GM21447 (cell line): ENCODE data around the gene HMX1.

Experiments used
- ATAC-seq: cut with Tn5 transposase; IDR thresholded peaks from one replicate; pipeline ENCODE4 v1.9.1; 2021; ENCODE audit not compliant: unreplicated experiment

HMX1 gene

DNA sequence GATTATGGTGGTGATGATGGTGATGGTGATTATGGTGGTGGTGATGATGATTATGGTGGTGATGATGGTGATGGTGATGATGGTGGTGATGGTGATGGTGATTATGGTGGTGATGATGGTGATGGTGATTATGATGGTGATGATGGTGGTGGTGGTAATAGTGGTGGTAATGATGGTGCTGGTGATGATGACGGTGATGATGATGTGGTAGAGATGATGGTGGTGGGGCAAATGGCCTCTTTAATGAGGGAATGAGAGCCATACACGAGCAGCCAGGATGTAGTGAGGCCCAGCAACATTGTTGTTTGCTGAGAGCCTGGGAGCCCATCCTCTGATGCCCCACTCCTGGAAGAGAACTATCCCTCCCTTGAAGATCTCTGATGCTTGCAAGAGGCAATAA is 29.0 kb downstream of the HMX1 start:
- ATAC-seq = no peak

DNA sequence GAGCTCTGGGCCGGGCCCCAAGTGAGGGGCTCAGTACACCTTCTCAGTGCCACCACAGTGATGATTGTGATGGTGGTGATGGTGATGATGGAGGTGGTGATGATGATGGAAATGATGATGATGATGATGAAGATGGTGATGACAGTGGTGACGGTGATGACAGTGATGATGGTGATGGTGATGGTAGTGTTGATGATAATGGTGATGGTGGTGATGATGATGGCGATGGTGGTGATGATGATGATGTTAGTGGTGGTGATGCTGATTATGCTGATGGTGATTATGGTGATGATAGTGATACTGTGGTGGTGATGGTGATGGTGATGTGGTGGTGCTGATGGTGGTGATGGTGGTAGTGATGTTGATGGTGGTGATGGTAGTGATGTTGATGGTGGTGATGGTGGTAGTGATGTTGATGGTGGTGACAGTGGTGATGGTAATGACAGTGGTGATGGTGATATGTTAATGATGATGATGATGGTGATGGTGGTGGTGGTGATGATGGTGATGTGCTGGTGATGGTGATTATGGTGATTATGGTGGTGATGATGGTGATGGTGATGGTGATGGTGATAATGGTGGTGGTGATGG is 29.9 kb downstream of the HMX1 start:
- ATAC-seq = no peak

- ATAC-seq = no peak
Observed at GRCh38 chr4:8840816-8841455, 30.7 kb downstream of the HMX1 start.

- no peak for ATAC-seq
Observed at GRCh38 chr4:8840006-8840793, 31.4 kb downstream of the HMX1 start.

DNA sequence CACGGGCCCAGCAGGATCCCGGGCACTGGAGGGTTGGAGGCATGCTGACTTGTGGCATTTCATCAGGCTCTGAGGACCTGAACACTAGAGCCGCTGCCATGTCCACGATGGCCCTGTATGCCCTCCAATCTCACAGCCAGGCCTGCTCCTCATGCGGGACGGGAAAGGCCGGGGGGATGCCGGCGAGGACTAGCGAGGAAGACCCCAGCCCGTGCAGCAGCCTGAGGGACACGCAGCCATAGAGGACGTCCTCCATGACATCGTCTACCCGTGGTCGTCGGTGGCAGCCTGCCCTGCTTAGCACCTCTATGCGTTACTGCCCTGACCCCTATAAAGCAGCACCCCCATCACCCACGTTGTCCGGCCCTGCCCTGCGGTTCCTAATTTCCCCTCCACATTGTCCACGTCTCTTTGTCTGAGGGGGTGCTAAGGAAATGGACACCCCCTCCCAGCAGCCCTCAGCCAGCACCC is 32.6 kb downstream of the HMX1 start:
- no peak for ATAC-seq

DNA sequence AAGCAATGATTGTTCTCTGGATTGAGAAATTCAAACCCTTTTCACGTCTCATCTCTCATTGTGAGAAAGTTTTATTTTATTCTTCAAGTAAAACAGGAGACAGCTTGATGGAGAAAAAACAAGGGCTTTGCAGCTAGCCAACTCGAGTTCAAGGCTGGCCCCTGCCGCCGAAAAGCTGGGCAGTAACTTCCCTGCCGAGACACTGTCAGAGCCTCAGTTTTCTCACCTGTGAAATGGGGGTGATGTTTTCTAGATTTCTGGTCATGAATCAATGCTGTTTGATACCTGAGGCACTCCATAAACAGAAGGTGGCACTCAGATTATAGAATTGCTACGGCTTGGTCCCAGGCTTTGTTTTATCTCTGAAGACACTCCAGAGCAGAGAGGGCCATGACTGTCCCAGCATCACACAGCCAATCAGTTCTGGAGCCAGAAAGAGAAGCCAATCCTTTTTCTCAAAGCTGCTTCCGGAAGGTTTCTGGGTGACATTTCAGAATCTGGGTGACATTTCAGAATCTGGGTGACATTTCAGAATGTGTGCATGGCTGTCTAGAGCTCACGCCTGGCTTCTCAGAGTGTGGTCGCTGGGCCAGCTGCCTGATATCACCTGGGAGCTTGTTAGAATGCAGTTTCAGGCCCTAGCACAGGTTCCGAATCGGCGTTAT is 33.2 kb downstream of the HMX1 start:
- no peak for ATAC-seq

DNA sequence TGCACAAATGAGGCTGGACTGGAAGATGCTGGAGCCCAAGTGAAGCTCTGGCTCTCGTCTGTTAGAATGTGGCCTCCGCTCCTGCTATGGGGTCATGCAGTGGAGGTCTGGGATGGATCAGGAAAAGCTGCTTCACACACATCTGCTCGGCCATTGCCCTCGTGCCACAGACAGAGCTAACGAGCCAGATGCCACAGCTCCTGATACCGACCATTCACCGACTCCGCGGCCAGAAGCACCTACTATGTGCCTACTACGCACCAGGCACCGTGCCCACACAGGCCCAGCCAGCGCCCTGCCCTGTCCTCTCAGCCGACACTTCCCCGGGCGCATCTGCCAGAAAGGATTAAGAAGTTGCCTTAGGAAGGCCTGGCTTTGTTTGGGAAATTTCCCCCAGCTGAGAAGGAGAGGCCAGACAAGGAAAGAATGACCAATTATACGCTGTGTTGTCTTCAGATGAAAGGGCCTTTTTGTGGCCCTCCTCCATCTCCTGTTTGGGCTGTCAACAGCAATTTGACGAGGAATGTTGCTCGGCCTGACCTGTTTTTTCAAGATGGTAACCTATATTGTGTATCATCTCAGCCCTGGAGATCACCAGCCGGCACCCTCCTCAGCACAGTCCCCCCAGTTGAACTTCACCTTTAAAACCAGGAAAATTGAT is 34.3 kb downstream of the HMX1 start:
- ATAC-seq = no peak

GRCh38 chr4:8836664-8837171 is 34.9 kb downstream of the HMX1 start:
- no peak for ATAC-seq

GRCh38 chr4:8835521-8836365 is 35.9 kb downstream of the HMX1 start:
- no peak for ATAC-seq

GRCh38 chr4:8834681-8835220 is 36.9 kb downstream of the HMX1 start:
- ATAC-seq = no peak

DNA sequence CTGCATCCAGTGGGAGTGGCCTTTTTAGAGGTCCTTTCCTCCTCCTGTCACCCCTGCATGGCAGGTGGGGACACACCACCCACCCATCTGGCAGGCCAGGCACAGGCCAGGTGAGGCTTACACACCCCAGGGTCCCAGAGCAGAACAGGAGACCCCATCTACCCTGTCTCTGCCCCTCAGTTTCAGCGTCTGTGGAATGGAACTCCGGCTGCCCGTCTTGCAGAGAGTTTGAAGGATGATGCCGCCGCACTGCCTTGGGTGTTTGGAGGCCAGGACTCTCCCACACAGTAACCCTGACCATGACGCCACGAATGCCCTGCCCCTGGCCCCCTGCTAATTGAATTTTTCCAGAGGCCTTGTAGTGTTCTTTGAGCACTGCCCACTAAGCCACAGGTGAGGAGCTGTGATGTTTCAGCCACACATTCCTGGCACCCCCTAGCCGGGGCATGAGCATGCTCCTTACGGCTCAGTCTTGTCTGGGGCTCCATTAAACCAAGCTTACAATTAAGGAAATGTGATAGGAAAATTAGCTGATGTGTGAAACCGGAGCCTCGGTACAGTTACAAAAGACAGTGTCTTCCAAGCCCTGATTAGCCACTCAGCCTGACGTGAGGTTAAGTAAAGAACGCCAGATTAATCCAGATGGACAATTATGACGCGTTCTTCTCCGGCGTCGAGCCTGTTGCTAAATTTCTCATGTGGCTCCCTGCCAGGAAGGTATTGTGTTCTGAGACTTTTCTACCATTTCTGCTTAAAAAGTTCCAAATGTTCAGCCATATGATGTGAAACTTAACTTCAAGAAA is 39.3 kb downstream of the HMX1 start:
- no peak for ATAC-seq

DNA sequence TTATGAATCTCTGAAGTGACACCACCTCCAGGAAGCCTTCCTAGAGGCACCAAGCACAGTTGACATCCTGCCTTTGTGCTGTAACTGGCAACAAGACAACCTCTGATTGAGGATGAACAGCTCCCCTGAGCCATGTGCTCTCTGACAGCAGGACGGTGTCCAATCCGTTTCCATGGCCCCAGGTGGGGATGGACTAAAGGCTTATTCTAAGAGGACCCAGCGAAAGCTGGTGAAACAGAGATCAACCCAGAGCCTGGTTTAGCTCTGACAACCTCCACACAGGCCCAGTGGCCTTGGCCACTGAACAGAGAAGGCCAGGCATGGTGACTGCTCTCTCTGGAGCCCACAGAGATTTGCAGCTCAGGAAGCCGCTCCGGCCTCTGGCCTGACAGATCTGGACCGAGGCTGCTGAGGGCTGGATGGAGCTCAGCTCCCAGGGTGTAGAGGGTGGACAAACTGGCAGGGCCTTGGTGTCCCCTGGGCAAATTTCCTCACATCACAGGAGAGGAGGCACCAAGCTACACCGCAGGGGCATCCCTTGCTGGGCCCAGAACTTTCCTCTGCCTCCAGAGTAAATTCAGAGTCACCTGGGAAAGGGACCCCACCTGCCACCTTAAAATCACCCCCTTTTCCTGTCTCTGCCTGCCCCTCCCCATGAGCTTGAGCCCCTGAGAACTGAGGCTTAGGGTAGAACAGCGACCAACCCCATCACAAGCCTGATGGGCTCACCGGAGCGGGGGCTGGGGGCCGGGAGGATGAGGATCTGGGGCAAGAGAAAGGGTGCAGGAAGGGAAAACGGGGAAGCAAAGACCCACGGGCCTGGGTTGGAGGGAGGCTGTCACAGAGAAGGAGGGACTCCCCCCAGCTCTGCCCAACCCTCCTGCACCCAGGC is 40.2 kb downstream of the HMX1 start:
- no peak for ATAC-seq

DNA sequence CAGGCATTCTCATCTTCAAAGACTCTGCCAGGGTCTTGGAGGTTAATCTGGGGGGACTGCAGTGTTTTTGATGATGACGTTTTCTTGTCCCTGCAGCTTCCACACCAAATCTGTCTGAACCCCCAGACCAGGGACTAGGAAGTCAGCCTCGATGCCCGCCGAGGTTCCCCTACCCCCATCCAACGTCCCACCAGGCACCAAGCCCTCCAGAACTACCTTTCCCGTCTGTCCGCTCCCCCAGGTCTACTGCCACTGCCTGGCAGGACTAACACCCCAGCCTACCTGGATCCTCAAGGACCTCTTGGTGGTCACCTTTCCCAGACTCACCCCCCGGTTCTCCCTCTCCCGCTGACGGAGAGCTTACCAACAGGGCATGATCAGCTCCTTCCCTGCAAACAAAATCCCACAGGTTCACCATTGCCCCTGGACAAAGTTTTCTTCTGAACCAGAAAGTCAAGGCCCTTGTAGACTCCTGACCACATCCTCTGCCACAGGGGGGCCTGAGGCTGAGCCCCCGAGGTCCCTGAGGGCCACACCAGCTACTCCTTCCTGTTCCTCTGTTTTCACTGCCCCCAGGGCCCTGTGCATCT is 40.9 kb downstream of the HMX1 start:
- ATAC-seq = no peak

DNA sequence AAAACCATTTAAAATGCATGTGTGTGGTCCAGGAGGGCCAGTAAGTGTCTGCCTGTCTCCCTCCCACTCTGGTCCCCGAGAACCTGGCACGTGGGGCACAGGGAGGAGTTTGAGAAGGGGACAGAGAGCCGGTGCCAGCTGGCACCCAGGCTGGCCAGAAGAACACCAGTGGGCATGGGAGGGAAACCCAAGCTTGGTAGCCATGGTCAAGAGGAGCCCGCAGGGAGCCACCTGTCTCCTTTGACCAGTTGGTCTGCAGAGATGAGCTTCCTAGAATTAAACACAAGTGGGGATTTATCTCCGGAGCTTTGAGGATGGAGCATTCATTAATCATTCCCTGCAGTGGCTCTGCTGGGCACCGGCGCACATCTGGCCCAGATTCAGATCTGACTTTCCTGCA is 41.6 kb downstream of the HMX1 start:
- ATAC-seq = no peak

DNA sequence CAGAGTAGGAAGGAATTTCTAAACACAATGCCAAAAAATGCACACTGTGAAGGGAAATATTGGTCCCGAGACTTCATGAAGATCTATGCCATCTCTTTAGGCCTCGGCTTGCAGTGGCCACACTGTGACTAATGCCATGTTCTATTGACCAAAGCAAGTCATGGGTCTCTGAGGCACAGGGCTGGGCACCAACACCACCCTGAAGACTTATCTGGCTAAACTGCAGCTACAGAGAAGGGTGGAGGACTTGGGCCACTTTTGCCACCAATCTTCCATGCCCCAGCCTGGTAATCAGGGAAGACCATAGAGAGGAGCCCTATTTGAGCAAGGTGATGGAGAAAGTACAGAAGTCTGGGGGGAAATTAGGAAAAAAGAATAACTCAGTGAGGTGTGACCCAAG is 42.1 kb downstream of the HMX1 start:
- ATAC-seq = no peak

DNA sequence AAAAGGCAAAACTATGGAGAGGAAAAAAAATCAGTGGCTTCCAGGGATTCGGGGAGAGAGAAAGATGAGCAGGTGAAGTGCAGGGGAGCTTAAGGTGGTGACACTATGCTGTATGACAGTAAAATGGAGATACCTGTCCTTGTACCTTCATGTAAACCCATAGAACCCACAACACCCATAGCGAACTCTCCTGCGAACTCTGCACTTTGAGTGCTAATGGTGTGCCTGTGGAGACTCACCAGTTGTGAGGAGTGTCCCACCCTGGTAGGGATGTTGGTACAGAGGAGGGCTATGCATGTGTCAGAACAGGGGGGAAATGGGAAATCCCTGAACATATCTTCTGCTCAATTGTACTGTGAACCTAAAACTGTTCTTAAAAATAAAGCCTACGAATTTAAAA is 42.8 kb downstream of the HMX1 start:
- no peak for ATAC-seq

DNA sequence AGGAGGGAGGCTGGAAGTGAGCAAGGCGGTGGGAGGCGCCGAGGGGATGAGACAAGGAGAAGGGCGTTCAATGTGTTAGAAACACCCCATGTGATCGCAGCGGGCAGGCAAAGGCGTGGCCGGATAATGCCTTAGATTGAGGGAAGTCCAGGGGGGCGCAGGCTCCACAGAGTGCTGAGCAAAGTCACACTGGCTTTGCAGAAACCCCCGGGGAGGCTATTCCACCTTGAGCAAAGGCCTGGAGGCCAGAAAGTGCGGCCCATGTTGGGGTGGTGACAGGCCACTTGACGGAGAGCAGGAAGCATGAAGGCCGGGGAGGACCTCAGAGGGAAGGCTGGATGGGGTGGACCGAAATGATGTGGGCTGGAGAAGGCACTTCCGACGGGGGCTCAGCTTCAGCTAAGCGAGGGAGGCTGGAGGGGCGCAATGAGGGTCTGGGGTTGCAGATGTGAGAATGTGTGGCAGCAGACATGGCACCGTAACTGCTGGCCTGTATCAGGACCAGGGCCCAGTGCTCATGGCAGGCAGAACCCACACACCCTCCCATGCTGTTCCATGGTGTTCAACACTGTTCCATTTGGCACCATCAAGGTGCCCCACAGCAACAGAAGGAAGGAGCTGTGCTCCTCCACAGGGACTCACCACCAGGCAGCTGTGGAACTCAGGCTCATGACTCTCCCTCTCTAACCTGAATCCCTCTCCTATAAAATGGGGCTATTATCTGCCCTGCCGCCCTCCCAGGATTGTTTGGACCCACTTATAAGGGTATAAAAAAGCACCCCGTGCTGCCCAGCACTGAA is 50.3 kb downstream of the HMX1 start:
- ATAC-seq = no peak
